WTC11 (cell line): ENCODE data around the gene EXOSC6. TPM values are rescaled to one million over a fixed set of nuclear protein-coding genes. Genes with fewer than 3 reads are reported as not detected.
A peak's percentile ranks its signal among the peaks of the same experiment; 100 is the strongest.
"Not testable (repeated sequence)": the region's sequence is repeated elsewhere in the genome, so short reads cannot be mapped to it uniquely, and the experiment has no call there.

Experiments
- ATAC-seq: fragments of 200-7000 bp; cut with Tn5 transposase; 2 replicates; pipeline ENCODE4 v1.10.0; 2021; ENCODE audit warnings: mild to moderate bottlenecking, moderate library complexity
- CTCF ChIA-PET: fragments of 300-600 bp; sonication (Branson Sonifier 250); formaldehyde crosslinking; loops from one replicate; lab custom pipeline; 2021; ENCODE audit warnings: antibody characterized with exemption; lab: Charles Lee
- POLR2A ChIA-PET: fragments of 350-600 bp; sonication (Branson Sonifier 250); formaldehyde crosslinking; loops from one replicate; lab custom pipeline; 2021; ENCODE audit warnings: antibody characterized with exemption; lab: Charles Lee
- DNase-seq: peaks from one replicate; pipeline ENCODE4 v3.0.0; 2021; ENCODE audit warnings: low spot score
- H3K27ac Mint-ChIP-seq: 2 replicates; pipeline ENCODE4 v1.8.0; 2021; ENCODE audit warnings: mixed read lengths
- H3K27me3 Mint-ChIP-seq: 2 replicates; pipeline ENCODE4 v1.8.0; 2021; ENCODE audit warnings: low read depth, mild to moderate bottlenecking, moderate library complexity, mixed read lengths
- H3K36me3 Mint-ChIP-seq: 2 replicates; pipeline ENCODE4 v1.8.0; 2021; ENCODE audit warnings: mixed read lengths
- H3K4me1 Mint-ChIP-seq: 2 replicates; pipeline ENCODE4 v1.8.0; 2022; ENCODE audit warnings: mixed read lengths
- H3K4me3 Mint-ChIP-seq: 2 replicates; pipeline ENCODE4 v1.8.0; 2021; ENCODE audit warnings: mild to moderate bottlenecking, moderate library complexity, mixed read lengths
- H3K9me3 Mint-ChIP-seq: 2 replicates; pipeline ENCODE4 v1.8.0; 2021; ENCODE audit warnings: mixed read lengths
- CDX4 ChIP-seq: fragments of 250-450 bp; sonication (Bioruptor Pico); IDR thresholded peaks from 2 replicates; pipeline ENCODE4 v1.9.0; 2021; ENCODE audit warnings: moderate library complexity, mild to moderate bottlenecking, inconsistent platforms, borderline replicate concordance
- total RNA-seq: library from RNA; stranded (reverse); gene quantifications from 3 replicates; pipeline ENCODE4 v1.2.3, GENCODE V29; 2021

EXOSC6 gene
- total RNA-seq, 1 experiment from 2014 or later: 27.3 TPM

GRCh38 chr16:70250748-70251628 lies 752 bp downstream of the EXOSC6 start (continued):
- TF ChIP-seq CDX4 (CRISPR knock-in tag): no peak

GRCh38 chr16:70249697-70250096 lies 2.0 kb downstream of the EXOSC6 start:
- H3K4me1 Mint-ChIP-seq, CTCF ChIA-PET, H3K27me3 Mint-ChIP-seq, ATAC-seq, H3K9me3 Mint-ChIP-seq, POLR2A ChIA-PET, H3K27ac Mint-ChIP-seq, DNase-seq: not testable (repeated sequence)
- Mint-ChIP-seq H3K4me3 (peak overlapping the region; percentile 77), H3K36me3 (peaks cover 22% of the 10 kb centered on the region)

- H3K27me3 Mint-ChIP-seq, DNase-seq, H3K27ac Mint-ChIP-seq, H3K4me3 Mint-ChIP-seq, ATAC-seq, H3K9me3 Mint-ChIP-seq, CTCF ChIA-PET, H3K4me1 Mint-ChIP-seq, POLR2A ChIA-PET: not testable (repeated sequence)
- peaks cover 18% of the 10 kb centered on the region for H3K36me3 Mint-ChIP-seq
Measured at GRCh38 chr16:70238773-70239172, 13.0 kb downstream of the EXOSC6 start.

GRCh38 chr16:70231831-70232230 lies 19.9 kb downstream of the EXOSC6 start:
- peaks cover 37% of the 10 kb centered on the region for H3K36me3 Mint-ChIP-seq
- CTCF ChIA-PET, H3K27me3 Mint-ChIP-seq, H3K4me3 Mint-ChIP-seq, H3K27ac Mint-ChIP-seq, H3K9me3 Mint-ChIP-seq, H3K4me1 Mint-ChIP-seq, POLR2A ChIA-PET, ATAC-seq, DNase-seq: not testable (repeated sequence)

- H3K4me3 Mint-ChIP-seq, H3K4me1 Mint-ChIP-seq, H3K27ac Mint-ChIP-seq, CTCF ChIA-PET, H3K27me3 Mint-ChIP-seq, ATAC-seq, DNase-seq, H3K9me3 Mint-ChIP-seq, POLR2A ChIA-PET: not testable (repeated sequence)
- H3K36me3 Mint-ChIP-seq: peaks cover 39% of the 10 kb centered on the region
Measured at GRCh38 chr16:70226024-70226423, 25.7 kb downstream of the EXOSC6 start.

- H3K4me3 Mint-ChIP-seq, CTCF ChIA-PET, H3K4me1 Mint-ChIP-seq, H3K9me3 Mint-ChIP-seq, H3K27ac Mint-ChIP-seq, ATAC-seq, POLR2A ChIA-PET, H3K27me3 Mint-ChIP-seq, DNase-seq: not testable (repeated sequence)
- peaks cover 36% of the 10 kb centered on the region for H3K36me3 Mint-ChIP-seq
Measured at GRCh38 chr16:70225430-70225829, 26.3 kb downstream of the EXOSC6 start.

- ATAC-seq, DNase-seq, H3K9me3 Mint-ChIP-seq, H3K4me3 Mint-ChIP-seq, H3K27me3 Mint-ChIP-seq, POLR2A ChIA-PET, H3K27ac Mint-ChIP-seq, H3K4me1 Mint-ChIP-seq: not testable (repeated sequence)
- CTCF ChIA-PET: interaction anchor here (0.6 kb wide), 1 partner anchor 301 kb away, joined by 3 read pairs; no protein-coding TSS in a partner anchor
- peaks cover 39% of the 10 kb centered on the region for H3K36me3 Mint-ChIP-seq
Measured at GRCh38 chr16:70224645-70225044, 27.1 kb downstream of the EXOSC6 start.

GRCh38 chr16:70223971-70224513 lies 27.7 kb downstream of the EXOSC6 start:
- ATAC-seq, CTCF ChIA-PET, H3K27ac Mint-ChIP-seq, H3K27me3 Mint-ChIP-seq, H3K4me1 Mint-ChIP-seq, H3K4me3 Mint-ChIP-seq, DNase-seq, POLR2A ChIA-PET, H3K9me3 Mint-ChIP-seq: not testable (repeated sequence)
- H3K36me3 Mint-ChIP-seq: peaks cover 42% of the 10 kb centered on the region

- H3K27ac Mint-ChIP-seq, DNase-seq, CTCF ChIA-PET, H3K27me3 Mint-ChIP-seq, H3K9me3 Mint-ChIP-seq, H3K4me1 Mint-ChIP-seq, ATAC-seq, H3K4me3 Mint-ChIP-seq, POLR2A ChIA-PET: not testable (repeated sequence)
- H3K36me3 Mint-ChIP-seq: peaks cover 42% of the 10 kb centered on the region
Measured at GRCh38 chr16:70223216-70223615, 28.5 kb downstream of the EXOSC6 start.

GRCh38 chr16:70222574-70222973 lies 29.2 kb downstream of the EXOSC6 start:
- H3K27ac Mint-ChIP-seq, POLR2A ChIA-PET, DNase-seq, H3K4me1 Mint-ChIP-seq, H3K4me3 Mint-ChIP-seq, ATAC-seq, CTCF ChIA-PET, H3K27me3 Mint-ChIP-seq, H3K9me3 Mint-ChIP-seq: not testable (repeated sequence)
- H3K36me3 Mint-ChIP-seq: peaks cover 40% of the 10 kb centered on the region

GRCh38 chr16:70218586-70218985 lies 33.2 kb downstream of the EXOSC6 start:
- CTCF ChIA-PET, H3K27me3 Mint-ChIP-seq, H3K27ac Mint-ChIP-seq, DNase-seq, H3K4me3 Mint-ChIP-seq, H3K9me3 Mint-ChIP-seq, ATAC-seq, H3K4me1 Mint-ChIP-seq: not testable (repeated sequence)
- peaks cover 21% of the 10 kb centered on the region for H3K36me3 Mint-ChIP-seq
- POLR2A ChIA-PET: interaction anchor here (0.7 kb wide), 1 partner anchor 53 kb away, joined by 7 read pairs; no protein-coding TSS in a partner anchor

GRCh38 chr16:70206382-70206781 lies 45.4 kb downstream of the EXOSC6 start:
- H3K27ac Mint-ChIP-seq: not testable (repeated sequence)

More at GRCh38 chr16:70206382-70206781, 45.4 kb downstream of the EXOSC6 start:
- peaks cover 10% of the 10 kb centered on the region for H3K9me3 Mint-ChIP-seq
- POLR2A ChIA-PET, DNase-seq, ATAC-seq, H3K4me1 Mint-ChIP-seq, H3K27me3 Mint-ChIP-seq, H3K4me3 Mint-ChIP-seq, CTCF ChIA-PET: not testable (repeated sequence)
- peaks cover 34% of the 10 kb centered on the region for H3K36me3 Mint-ChIP-seq
